Activated T-helper 2 cell treated with anti-CD3 and anti-CD28 coated beads, Interferon-gamma antibody, Interleukin-2, Interleukin-4, amounts not matched to agents 10 μg/mL and 5 μg/mL and 100 μg/mL, durations not matched to agents 14 hours and 24 hours and 36 hours (primary cell): ENCODE results near the gene NOP9. TPM values are rescaled to one million over a fixed set of nuclear protein-coding genes. Genes with fewer than 3 reads are reported as not detected.

Experiments
- DNase-seq: peaks from one replicate; pipeline ENCODE4 v3.0.0; 2021; ENCODE audit warnings: low spot score
- H3K27ac Mint-ChIP-seq: one replicate; pipeline ENCODE4 v1.8.0; 2021; ENCODE audit warnings: mixed read lengths
- H3K27me3 Mint-ChIP-seq: one replicate; pipeline ENCODE4 v1.8.0; 2021; ENCODE audit warnings: low read depth, mixed read lengths
- H3K36me3 Mint-ChIP-seq: one replicate; pipeline ENCODE4 v1.8.0; 2021; ENCODE audit warnings: low read depth, mixed read lengths
- H3K4me1 Mint-ChIP-seq: one replicate; pipeline ENCODE4 v1.8.0; 2021; ENCODE audit warnings: low read depth, mixed read lengths
- H3K4me3 Mint-ChIP-seq: one replicate; pipeline ENCODE4 v1.8.0; 2021; ENCODE audit warnings: low read depth, mild to moderate bottlenecking, moderate library complexity, mixed read lengths
- H3K9me3 Mint-ChIP-seq: one replicate; pipeline ENCODE4 v1.8.0; 2021; ENCODE audit warnings: mixed read lengths
- intact Hi-C: fragments of 100-400 bp; cut with micrococcal nuclease; formaldehyde crosslinking; loops from one replicate; pipeline ENCODE4 v1.15.1; 2023
- total RNA-seq: library from RNA; stranded (reverse); gene quantifications from 2 replicates; pipeline ENCODE4 v1.2.3, GENCODE V29; 2022

Gene NOP9
- total RNA-seq, 1 donor from 2014 or later, result 39.7 TPM

DNA sequence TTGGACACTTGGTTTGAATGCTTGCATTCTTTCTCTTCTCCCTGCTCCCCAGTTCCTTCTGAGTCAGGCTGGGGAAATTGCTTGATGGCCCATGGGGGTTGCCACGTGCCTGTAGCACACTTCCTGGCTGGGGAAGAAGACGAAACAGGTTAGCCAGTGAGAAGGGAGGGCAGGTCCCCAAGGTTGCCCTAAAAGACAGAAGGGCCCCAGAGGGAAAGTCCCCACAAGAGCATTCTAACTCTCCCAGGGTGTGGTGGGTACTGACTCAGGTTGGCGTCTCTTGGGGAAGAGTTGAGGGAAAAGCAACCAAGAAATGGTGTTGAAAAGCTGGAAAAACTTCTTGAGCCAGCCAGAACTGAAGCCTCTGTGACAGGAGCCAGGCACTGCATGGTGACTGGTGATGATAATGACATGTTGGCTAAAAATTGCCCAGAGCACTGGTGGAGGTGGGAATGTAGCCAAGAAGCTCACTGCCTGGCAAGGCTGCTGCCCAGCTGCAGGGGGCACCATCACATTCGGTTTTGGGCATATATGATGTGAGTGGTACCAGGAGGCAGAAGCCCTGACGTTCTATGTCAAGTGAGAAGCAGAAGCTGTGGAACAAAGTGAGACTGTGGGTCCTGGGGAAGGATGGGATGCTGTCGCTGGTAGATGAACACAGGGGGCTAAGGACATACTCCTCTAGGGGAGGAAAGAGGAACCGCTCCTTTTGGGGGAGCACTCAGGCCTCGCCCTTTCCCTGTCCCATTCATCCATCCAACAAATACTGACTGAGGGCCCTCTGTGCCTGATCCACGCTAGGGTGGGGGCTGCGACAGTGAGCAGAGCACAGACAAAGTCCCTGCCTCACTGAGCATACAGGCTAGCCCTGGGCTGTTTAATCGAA lies 20.1 kb upstream of the NOP9 start:
- intact Hi-C loops, result no loop called here
- Mint-ChIP-seq H3K4me3 (no peak overlapping the region), H3K9me3 (no peaks in the 10 kb centered on the region), H3K36me3 (no peaks in the 10 kb centered on the region), H3K27ac (peak overlapping the region; percentile 30), H3K27me3 (peaks cover 9% of the 10 kb centered on the region), H3K4me1 (peaks cover 19% of the 10 kb centered on the region)
- DNase-seq, result no peak

DNA sequence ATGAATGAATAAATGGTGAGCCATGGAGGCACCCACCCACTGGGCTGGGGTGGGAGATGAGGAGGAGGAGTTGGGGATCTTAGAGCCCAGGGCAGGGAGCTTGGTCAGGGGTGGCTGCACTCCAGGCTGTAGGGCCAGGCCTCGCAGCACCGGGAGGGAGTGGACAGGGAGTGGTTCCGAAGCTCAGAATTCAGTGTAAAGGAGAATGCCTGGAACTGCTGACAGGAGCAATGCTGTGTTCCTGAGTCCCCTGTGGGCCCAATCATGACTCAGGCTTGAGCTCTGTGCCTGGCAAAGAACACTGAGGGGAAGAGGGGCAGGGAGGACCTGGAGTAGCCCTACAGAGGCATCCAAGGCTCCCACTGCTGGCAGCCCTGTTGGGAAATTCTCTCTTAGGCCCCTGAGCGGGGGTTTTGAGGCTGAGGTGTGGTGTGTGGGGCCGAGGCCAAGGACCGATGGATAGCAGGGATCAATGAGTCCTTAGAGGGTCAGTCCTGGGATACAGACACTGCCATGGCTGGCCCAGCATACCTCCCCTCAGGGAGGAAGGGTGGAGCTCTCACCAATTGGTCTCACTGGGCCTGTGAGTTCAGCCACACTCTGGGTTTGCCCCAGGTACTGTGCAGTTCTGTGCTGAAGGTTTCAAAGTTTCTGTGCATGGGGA lies 18.7 kb upstream of the NOP9 start:
- Mint-ChIP-seq H3K27ac (no peak overlapping the region), H3K36me3 (no peaks in the 10 kb centered on the region), H3K9me3 (no peaks in the 10 kb centered on the region), H3K27me3 (peaks cover 9% of the 10 kb centered on the region), H3K4me3 (no peak overlapping the region), H3K4me1 (peaks cover 19% of the 10 kb centered on the region)
- intact Hi-C loops, result no loop called here
- no peak for DNase-seq

DNA sequence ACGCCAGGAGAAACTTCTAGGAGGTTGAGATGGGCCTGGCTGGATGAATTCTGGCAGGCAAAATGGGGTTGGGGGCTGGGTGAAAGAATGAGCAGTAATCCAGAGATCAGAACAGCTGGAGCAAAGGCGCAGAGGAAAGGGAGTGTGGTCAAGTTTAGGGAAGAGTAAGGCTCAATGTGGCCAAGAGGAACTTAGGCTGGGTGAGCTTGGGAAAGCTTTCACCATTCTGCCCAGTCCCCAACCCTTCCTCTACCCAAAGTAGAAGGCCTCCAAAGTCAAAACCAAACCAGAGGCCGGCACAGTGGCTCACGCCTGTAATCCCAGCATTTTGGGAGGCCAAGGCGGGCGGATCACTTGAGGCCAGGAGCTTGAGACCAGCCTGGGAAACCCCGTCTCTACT lies 18.0 kb upstream of the NOP9 start:
- Mint-ChIP-seq H3K4me3 (no peak overlapping the region), H3K27ac (no peak overlapping the region), H3K9me3 (no peaks in the 10 kb centered on the region), H3K4me1 (peaks cover 19% of the 10 kb centered on the region), H3K36me3 (no peaks in the 10 kb centered on the region), H3K27me3 (peaks cover 11% of the 10 kb centered on the region)
- no peak for DNase-seq
- intact Hi-C loops, result no loop called here

DNA sequence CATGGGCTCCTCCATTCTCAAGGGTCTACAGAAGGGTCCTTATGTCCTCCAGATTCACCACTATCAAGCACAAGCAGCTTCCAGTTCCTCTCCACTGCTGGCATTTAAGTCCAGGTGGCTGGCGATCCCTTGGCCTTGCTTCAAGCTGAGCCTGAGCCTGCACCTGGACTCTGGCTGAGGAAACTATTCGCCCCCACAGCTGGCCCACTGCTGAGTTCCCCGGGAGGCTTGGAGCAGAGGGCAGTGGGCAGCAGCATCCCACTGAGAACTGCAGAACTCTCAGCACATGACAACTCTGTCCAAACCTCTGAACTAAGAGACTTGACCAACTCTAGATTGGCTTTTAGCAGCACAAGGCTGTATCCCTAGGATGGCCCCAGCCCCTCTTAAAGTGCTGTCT lies 16.9 kb upstream of the NOP9 start:
- intact Hi-C loops, result no loop called here
- H3K36me3 Mint-ChIP-seq, result no peaks in the 10 kb centered on the region
- H3K27me3 Mint-ChIP-seq, result peaks cover 16% of the 10 kb centered on the region
- H3K4me3 Mint-ChIP-seq, result no peak overlapping the region
- DNase-seq, result no peak
- no peaks in the 10 kb centered on the region for H3K9me3 Mint-ChIP-seq
- no peak overlapping the region for H3K27ac Mint-ChIP-seq
- peaks cover 19% of the 10 kb centered on the region for H3K4me1 Mint-ChIP-seq

DNA sequence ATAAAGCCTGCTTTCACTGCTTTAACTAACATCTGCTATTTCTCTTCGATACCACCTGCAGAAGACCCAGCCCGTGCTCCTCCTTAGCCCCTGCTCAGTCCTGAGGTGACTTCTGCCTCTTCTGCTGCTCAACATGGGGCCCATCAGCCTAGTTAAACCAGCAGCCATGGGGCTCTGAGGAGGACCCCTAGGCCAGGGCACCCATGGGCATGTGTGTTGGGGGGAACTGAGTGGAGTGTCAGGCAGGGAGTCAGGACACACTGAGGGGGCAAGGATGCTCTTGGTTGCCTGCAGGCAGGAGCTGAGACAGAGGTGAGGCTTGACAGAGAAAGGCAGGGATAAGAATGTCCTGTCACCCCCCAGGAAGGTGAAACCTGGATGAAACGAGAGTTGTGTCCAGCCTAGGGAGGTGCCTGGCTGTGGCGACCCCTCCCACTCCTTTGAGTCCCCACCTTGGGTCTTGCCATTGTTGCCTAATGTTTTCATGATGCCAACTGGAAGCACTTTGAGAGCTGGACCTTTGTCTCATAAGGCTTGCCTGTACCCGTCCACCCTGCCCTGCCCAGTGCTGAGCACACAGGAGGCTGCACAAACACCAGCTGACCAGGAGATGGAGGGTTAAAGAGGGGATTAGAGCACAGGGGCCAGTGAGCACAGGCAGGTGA lies 15.7 kb upstream of the NOP9 start:
- H3K36me3 Mint-ChIP-seq, result no peaks in the 10 kb centered on the region
- peaks cover 12% of the 10 kb centered on the region for H3K4me1 Mint-ChIP-seq
- no peaks in the 10 kb centered on the region for H3K9me3 Mint-ChIP-seq
- intact Hi-C loops, result no loop called here
- H3K27me3 Mint-ChIP-seq, result peaks cover 18% of the 10 kb centered on the region
- DNase-seq, result no peak
- H3K27ac Mint-ChIP-seq, result no peak overlapping the region
- H3K4me3 Mint-ChIP-seq, result no peak overlapping the region

DNA sequence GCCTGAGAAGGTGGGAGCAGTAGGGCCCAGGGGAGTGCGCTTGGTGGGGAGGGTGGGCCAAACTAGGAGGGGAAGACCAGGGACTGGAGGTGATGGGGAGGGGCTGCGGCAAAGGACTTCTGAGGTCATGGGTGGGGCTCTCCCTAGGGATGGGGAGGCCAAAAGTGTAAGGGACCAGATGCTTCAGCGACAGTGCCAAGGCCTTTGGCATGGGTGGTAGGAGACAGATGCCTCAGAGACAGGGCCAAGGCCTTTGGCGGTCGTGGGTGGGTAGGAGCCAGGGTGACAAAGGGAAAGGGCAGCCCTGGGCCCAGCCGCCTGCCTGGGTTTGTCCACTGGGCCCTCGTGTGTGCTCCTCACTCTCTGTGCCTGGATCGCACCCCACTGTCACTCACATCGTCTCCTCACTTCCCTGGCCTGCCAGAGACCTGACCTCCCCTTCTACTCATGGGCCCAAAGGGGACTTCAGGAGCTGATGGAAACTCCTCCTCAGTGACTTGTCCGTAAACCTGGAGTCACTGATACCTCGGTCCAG lies 15.1 kb upstream of the NOP9 start:
- H3K36me3 Mint-ChIP-seq, result no peaks in the 10 kb centered on the region
- no peak for DNase-seq
- peaks cover 8% of the 10 kb centered on the region for H3K4me1 Mint-ChIP-seq
- intact Hi-C loops, result no loop called here
- H3K9me3 Mint-ChIP-seq, result no peaks in the 10 kb centered on the region
- H3K27ac Mint-ChIP-seq, result no peak overlapping the region
- H3K4me3 Mint-ChIP-seq, result no peak overlapping the region
- H3K27me3 Mint-ChIP-seq, result peaks cover 18% of the 10 kb centered on the region

DNA sequence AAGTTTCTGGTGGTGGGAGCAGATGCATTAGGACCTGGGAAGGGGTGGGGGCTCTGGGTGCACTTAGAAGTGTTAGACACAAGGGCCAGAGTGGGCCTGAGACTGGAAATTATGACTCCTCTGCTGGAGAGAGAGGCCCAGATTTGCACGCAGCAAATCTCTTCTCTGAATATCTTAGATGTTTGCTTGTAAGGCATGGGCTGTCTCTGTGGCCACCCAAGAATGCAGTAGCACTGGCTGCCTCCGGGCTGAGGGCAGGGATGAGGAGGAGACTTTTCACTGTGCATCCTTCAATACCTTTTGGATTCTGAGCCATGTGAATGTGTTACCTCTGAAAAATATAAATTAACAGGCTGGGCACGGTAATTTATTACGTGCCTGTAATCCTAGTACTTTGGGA lies 14.3 kb upstream of the NOP9 start:
- Mint-ChIP-seq H3K27me3 (peaks cover 18% of the 10 kb centered on the region), H3K27ac (no peak overlapping the region), H3K36me3 (peaks cover 7% of the 10 kb centered on the region), H3K4me3 (no peak overlapping the region), H3K4me1 (peaks cover 11% of the 10 kb centered on the region), H3K9me3 (no peaks in the 10 kb centered on the region)
- intact Hi-C loops, result no loop called here
- DNase-seq, result no peak

DNA sequence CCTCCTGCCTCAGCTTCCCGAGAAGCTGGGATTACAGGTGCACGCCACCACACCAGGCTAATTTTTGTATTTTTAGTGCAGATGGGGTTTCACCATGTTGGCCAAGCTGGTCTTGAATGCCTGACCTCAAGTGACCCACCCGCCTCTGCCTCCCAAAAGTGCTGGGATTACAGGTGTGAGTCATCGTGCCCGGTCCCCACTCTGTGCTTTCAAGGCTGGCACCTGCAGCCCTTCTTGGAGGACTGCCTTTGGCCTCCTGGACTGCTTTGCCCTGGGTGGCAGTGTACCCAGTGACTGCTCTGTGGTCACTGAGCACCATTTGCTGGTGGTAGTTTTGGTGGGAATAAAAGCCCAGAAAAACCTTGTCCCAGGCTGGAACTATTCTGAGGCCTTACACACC lies 12.7 kb upstream of the NOP9 start:
- intact Hi-C loops, result no loop called here
- Mint-ChIP-seq H3K4me3 (no peak overlapping the region), H3K9me3 (no peaks in the 10 kb centered on the region), H3K27me3 (peaks cover 17% of the 10 kb centered on the region), H3K36me3 (peaks cover 23% of the 10 kb centered on the region), H3K4me1 (peaks cover 11% of the 10 kb centered on the region), H3K27ac (no peak overlapping the region)
- DNase-seq, result no peak

DNA sequence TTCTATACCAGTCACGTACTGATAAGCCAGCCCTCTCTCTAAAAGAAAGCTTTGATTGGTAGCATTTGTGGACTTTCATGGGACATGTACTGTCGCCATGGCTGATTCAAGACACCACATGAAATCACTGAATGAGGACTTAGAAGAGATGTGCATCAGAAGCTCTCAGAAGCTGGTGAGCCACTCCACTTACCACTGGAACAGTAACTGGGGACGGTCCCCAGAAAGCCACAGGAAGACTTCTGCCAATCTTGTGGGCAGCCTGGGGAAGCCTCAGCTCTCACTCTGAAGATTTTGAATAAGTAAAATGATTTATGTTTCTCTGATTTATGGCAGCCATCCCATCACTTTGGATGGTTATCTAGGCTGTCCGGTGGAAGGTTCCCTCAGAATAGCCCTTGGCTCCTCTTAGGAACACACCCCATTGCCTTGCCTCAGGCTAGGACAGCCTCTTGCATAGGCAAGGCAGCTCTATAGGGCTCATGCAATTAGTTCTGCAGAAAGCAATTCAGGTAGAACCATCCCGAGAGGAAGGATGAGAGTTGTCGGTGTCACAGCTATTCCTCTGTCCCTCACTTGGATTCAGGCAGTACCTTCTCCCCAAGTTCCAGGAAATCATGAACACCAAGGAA lies 9.9 kb upstream of the NOP9 start:
- Mint-ChIP-seq H3K9me3 (no peaks in the 10 kb centered on the region), H3K27ac (no peak overlapping the region), H3K36me3 (peaks cover 35% of the 10 kb centered on the region), H3K4me1 (peaks cover 13% of the 10 kb centered on the region), H3K4me3 (no peak overlapping the region), H3K27me3 (peaks cover 18% of the 10 kb centered on the region)
- DNase-seq, result no peak
- intact Hi-C loops, result loop anchor here (1.0 kb wide), 2 partner anchors 8 to 15 kb away; no protein-coding TSS in a partner anchor

DNA sequence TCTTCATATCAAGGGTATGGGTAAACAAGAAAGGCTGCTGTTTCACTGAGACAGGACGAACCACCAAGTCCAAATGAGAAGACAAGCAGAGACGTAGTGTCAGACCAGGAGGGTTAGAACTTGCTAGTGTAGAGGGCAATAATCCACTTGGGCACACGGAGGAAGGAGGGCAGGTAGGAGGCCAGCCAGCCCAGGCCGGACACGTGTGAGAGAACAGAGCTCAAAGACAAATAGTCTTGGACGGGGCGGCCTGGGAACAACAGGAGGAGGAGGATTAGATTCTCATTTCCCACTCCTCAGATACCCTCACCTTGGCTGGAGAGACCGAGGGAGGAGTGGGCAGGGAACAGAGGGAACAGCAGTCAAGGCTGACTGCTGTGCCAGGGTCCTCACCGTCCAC lies 8.9 kb upstream of the NOP9 start:
- DNase-seq, result no peak
- peaks cover 13% of the 10 kb centered on the region for H3K4me1 Mint-ChIP-seq

DNA sequence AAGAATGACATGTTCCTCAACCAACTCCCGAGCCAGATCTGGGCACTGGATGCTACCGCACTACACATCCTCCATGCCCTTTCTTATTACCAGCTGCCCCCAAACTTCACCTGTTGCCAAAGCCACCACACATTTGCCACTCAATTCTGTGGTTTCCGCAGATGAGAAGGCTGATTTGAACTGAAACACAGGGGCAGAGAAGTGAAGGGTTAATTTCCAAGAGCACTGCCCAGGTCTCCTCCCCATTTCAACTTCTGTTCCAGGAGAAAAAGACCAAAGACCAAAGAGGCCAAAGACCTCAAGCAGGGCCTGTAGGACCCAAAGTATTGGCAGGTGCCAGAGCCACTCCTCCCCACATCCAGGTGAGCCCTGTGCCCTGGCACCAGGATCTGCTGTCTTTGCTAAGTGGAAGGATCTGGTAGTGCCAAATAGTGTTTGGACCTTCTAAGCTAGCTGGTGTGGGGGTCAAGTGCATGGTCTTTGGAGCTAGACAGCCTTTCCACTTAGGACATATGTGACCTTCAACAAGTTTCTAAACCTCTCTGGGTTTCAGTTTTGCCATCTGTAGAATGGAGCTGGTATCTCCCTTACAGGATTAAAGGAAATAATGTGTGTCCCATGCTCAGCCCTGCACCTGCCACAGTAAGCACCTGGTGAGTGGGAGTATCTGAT lies 8.1 kb upstream of the NOP9 start:
- no peaks in the 10 kb centered on the region for H3K9me3 Mint-ChIP-seq
- no peak for DNase-seq
- H3K4me3 Mint-ChIP-seq, result no peak overlapping the region
- H3K27ac Mint-ChIP-seq, result no peak overlapping the region
- peaks cover 45% of the 10 kb centered on the region for H3K36me3 Mint-ChIP-seq
- intact Hi-C loops, result no loop called here
- peaks cover 15% of the 10 kb centered on the region for H3K27me3 Mint-ChIP-seq
- peaks cover 21% of the 10 kb centered on the region for H3K4me1 Mint-ChIP-seq

More for the DNA sequence above, 8.9 kb upstream of the NOP9 start:
- Mint-ChIP-seq H3K36me3 (peaks cover 38% of the 10 kb centered on the region), H3K9me3 (no peaks in the 10 kb centered on the region), H3K4me3 (no peak overlapping the region), H3K27ac (no peak overlapping the region), H3K27me3 (peaks cover 18% of the 10 kb centered on the region)
- intact Hi-C loops, result no loop called here
